Panc1 (cell line): ENCODE measurements around the gene ANKRD33B. TPM values are rescaled to one million over a fixed set of nuclear protein-coding genes. Genes with fewer than 3 reads are reported as not detected.

Experiments
- ATAC-seq: fragments of 200-7000 bp; cut with Tn5 transposase; 2 replicates; pipeline ENCODE4 v1.9.1; 2020; ENCODE audit warnings: mild to moderate bottlenecking, moderate library complexity
- BruUV-seq: library from RNA; stranded (reverse); fragments of 400-500 nt; replicated peaks from 2 replicates; lab custom pipeline; 2021; lab: Mats Ljungman, UMichigan
- CTCF ChIA-PET: fragments of 300-600 bp; sonication (Branson Sonifier 250); formaldehyde crosslinking; loops from one replicate; lab custom pipeline; 2022; ENCODE audit warnings: antibody characterized with exemption; lab: Charles Lee
- POLR2A ChIA-PET: fragments of 300-600 bp; sonication (Branson Sonifier 250); formaldehyde crosslinking; loops from one replicate; lab custom pipeline; 2022; ENCODE audit warnings: antibody characterized with exemption; lab: Charles Lee
- DNase-seq: peaks from one replicate; pipeline ENCODE4 v3.0.0-alpha.2; 2010; ENCODE audit warnings: low read depth, low spot score
- H3K27ac ChIP-seq: 2 replicates; pipeline ENCODE4 v1.5.1; 2011; ENCODE audit warnings: mild to moderate bottlenecking, low read length, inconsistent platforms
- H3K27me3 ChIP-seq: fragments of 200-500 bp; sonication (Bioruptor generic); 2 replicates; pipeline ENCODE4 v1.6.0; 2014; ENCODE audit warnings: low read length, inconsistent platforms; ENCODE audit not compliant: control insufficient read depth, insufficient read depth
- H3K36me3 ChIP-seq: fragments of 200-500 bp; sonication (Bioruptor generic); 2 replicates; pipeline ENCODE4 v1.5.1; 2014; ENCODE audit warnings: inconsistent platforms, mild to moderate bottlenecking, low read length, moderate library complexity; ENCODE audit not compliant: control insufficient read depth, insufficient read depth
- H3K4me1 ChIP-seq: 2 replicates; pipeline ENCODE4 v1.5.1; 2011; ENCODE audit warnings: inconsistent platforms, mild to moderate bottlenecking, low read length, moderate library complexity; ENCODE audit not compliant: control insufficient read depth, insufficient read depth
- H3K4me3 ChIP-seq, 2 experiments: 2 replicates each; pipeline ENCODE4 v1.5.1; 2011 to 2012; ENCODE audit warnings: low read depth in 2 of 2, low read length in 2 of 2, mild to moderate bottlenecking in 2 of 2, inconsistent platforms in 1 of 2, moderate library complexity in 1 of 2
- H3K9me3 ChIP-seq: fragments of 200-500 bp; sonication (Bioruptor generic); 2 replicates; pipeline ENCODE4 v1.5.1; 2014; ENCODE audit warnings: low read depth, mild to moderate bottlenecking, inconsistent platforms, low read length, moderate library complexity; ENCODE audit not compliant: control insufficient read depth, insufficient read depth
- CTCF ChIP-seq: fragments of 450-650 bp; IDR thresholded peaks from 2 replicates; pipeline ENCODE4 v1.5.1; 2017; ENCODE audit warnings: mild to moderate bottlenecking
- POLR2AphosphoS5 ChIP-seq: IDR thresholded peaks from 2 replicates; pipeline ENCODE4 v1.6.1; 2012; ENCODE audit warnings: mild to moderate bottlenecking, low read depth, low read length, moderate library complexity
- REST ChIP-seq, 2 experiments: IDR thresholded peaks; 2 replicates each; pipeline ENCODE4 v1.6.1; 2011 to 2012; ENCODE audit warnings: low read depth in 2 of 2, control low read depth in 1 of 2, low read length in 1 of 2, mild to moderate bottlenecking in 1 of 2, moderate library complexity in 1 of 2; ENCODE audit not compliant: insufficient read depth in 1 of 2
- SIN3A ChIP-seq: IDR thresholded peaks from 2 replicates; pipeline ENCODE4 v1.6.1; 2012; ENCODE audit warnings: low read depth, mild to moderate bottlenecking, low read length, moderate library complexity, borderline replicate concordance; ENCODE audit not compliant: insufficient read depth
- TCF7L2 ChIP-seq: IDR thresholded peaks from 2 replicates; pipeline ENCODE4 v1.6.1; 2011; ENCODE audit warnings: mild to moderate bottlenecking, low read depth, low read length, inconsistent platforms
- in situ Hi-C: cut with HindIII; loops from 2 replicates; pipeline ENCODE4 v1.10.0; 2016; ENCODE audit warnings: low sequenced_read_pairs, low pct_unique_long_range_greater_than_20kb
- intact Hi-C: fragments of 100-400 bp; cut with micrococcal nuclease; formaldehyde crosslinking; loops from one replicate; pipeline ENCODE4 v1.10.0; 2022; ENCODE audit not compliant: unreplicated experiment
- total RNA-seq: library from RNA; stranded (reverse); gene quantifications from one replicate; pipeline ENCODE4 v1.2.1, GENCODE V29; 2021; ENCODE audit not compliant: unreplicated experiment

The ANKRD33B gene
- total RNA-seq, 1 experiment from 2014 or later = 19.1 TPM

- intact Hi-C loops = no loop called here
- DNase-seq (no peak), ATAC-seq (no peak)
- no peaks in the 10 kb centered on the region for H3K9me3 ChIP-seq
- no TSS peak for BruUV-seq
- no peak overlapping the region for H3K4me3 ChIP-seq
- TF ChIP-seq CTCF = no peak
- no peak for TF ChIP-seq TCF7L2
- TF ChIP-seq POLR2AphosphoS5 = no peak
- no peak for TF ChIP-seq SIN3A
- no peak for TF ChIP-seq REST (IDR thresholded peaks at IDR 0.05; ENCODE audit: insufficient read depth in 1 of 2, low read depth in 2 of 2, low read length in 1 of 2)
- H3K36me3 ChIP-seq = no peaks in the 10 kb centered on the region
- POLR2A ChIA-PET = no interaction called here
- CTCF ChIA-PET = no interaction called here
- H3K27me3 ChIP-seq = no peaks in the 10 kb centered on the region
- in situ Hi-C loops = no loop called here
- no peak overlapping the region for H3K27ac ChIP-seq
- H3K4me1 ChIP-seq = no peaks in the 10 kb centered on the region
Measured at GRCh38 chr5:10678244-10678643, 114.4 kb downstream of the ANKRD33B start.

GRCh38 chr5:10679336-10679988, 115.6 kb downstream of the ANKRD33B start:
- in situ Hi-C loops = no loop called here
- POLR2A ChIA-PET = no interaction called here
- TF ChIP-seq REST (IDR thresholded peaks at IDR 0.05; ENCODE audit: insufficient read depth in 1 of 2, low read depth in 2 of 2, low read length in 1 of 2) = no peak
- TF ChIP-seq CTCF = no peak
- no peak for TF ChIP-seq TCF7L2
- no peak for TF ChIP-seq POLR2AphosphoS5
- TF ChIP-seq SIN3A = no peak

More at GRCh38 chr5:10679336-10679988, 115.6 kb downstream of the ANKRD33B start:
- no TSS peak for BruUV-seq
- H3K27ac ChIP-seq = no peak overlapping the region
- no peaks in the 10 kb centered on the region for H3K36me3 ChIP-seq
- ATAC-seq = no peak
- intact Hi-C loops = no loop called here
- H3K4me1 ChIP-seq = no peaks in the 10 kb centered on the region
- H3K9me3 ChIP-seq = no peaks in the 10 kb centered on the region
- no peaks in the 10 kb centered on the region for H3K27me3 ChIP-seq
- H3K4me3 ChIP-seq = no peak overlapping the region
- no peak for DNase-seq
- CTCF ChIA-PET = no interaction called here
